GM13976 (cell line): ENCODE results near the gene IGF1R.

Experiments
- DNase-seq: peaks from one replicate; pipeline ENCODE4 v3.0.0; 2012; ENCODE audit warnings: low spot score
- in situ Hi-C: fragments of 300-500 bp; cut with MboI; formaldehyde crosslinking; loops from one replicate; pipeline ENCODE4 v1.12.0; 2022; ENCODE audit warnings: low sequenced_read_pairs, mixed read lengths, inconsistent platforms; ENCODE audit not compliant: unreplicated experiment
- TF ChIP-seq, protein P1 (sequence below): IDR thresholded peaks from 2 replicates; pipeline ENCODE4 v1.5.1; 2012; ENCODE audit warnings: borderline replicate concordance, mild to moderate bottlenecking; ENCODE audit not compliant: insufficient read depth; ENCODE audit errors: extremely low read depth, missing control alignments, control extremely low read depth

The IGF1R gene

DNA sequence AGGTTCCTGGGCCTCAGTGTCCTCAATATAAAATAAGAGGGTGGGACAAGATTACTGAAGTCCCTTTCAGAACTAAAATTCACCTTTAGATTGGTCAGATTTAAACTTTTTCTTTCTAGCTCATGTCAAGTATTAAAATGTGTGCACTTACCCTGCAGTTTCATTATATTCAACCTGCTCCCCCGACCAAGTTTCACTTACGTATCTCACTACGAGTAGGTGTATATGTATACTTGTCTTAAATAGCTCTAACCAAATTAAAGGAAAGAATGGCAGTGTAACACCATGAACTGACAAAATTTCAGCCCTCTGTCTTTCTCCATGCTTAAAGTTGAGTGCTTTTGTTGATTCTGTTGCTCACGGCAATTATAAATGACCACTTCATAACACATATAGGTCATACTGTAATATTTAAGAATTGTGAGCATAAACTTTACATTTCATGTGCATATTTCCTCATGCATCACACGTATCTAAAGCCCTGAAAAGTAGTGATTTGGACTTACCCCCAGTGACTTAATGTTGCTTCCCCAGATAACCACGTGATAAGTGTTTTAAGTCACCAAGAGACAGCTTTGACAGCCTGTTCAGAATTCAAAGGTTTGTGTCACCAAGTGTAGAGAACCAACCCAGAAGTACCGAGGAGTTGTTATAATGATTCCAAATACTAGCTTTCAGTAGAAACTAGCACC, 289.2 kb downstream of the IGF1R start:
- TF ChIP-seq, protein P1, sequence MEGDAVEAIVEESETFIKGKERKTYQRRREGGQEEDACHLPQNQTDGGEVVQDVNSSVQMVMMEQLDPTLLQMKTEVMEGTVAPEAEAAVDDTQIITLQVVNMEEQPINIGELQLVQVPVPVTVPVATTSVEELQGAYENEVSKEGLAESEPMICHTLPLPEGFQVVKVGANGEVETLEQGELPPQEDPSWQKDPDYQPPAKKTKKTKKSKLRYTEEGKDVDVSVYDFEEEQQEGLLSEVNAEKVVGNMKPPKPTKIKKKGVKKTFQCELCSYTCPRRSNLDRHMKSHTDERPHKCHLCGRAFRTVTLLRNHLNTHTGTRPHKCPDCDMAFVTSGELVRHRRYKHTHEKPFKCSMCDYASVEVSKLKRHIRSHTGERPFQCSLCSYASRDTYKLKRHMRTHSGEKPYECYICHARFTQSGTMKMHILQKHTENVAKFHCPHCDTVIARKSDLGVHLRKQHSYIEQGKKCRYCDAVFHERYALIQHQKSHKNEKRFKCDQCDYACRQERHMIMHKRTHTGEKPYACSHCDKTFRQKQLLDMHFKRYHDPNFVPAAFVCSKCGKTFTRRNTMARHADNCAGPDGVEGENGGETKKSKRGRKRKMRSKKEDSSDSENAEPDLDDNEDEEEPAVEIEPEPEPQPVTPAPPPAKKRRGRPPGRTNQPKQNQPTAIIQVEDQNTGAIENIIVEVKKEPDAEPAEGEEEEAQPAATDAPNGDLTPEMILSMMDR: no peak
- in situ Hi-C loops: no loop called here
- peak; percentile 64 for DNase-seq

GRCh38 chr15:98938105-98938417, 289.7 kb downstream of the IGF1R start:
- TF ChIP-seq, protein P1: no peak
- in situ Hi-C loops: no loop called here
- no peak for DNase-seq

DNA sequence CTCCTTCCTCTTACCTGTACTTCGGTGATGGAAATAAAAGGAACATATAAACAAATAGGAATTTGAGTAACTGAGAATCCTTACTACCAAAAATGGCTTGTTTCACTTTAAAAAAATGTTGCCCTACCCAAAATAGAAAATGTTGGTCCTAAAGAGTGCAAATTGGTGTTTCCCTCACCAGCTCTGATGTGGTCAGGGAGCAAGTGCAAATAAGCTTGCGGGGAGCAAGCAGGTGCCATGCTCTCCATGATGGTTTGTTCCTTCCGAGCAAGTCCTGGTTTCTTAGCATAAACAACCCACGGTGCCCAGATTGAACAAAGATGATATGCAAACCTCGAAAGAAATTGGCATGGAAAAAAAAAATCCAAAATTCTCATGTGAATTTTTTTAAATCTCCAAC, 290.5 kb downstream of the IGF1R start:
- DNase-seq: no peak
- in situ Hi-C loops: no loop called here
- TF ChIP-seq, protein P1: no peak

DNA sequence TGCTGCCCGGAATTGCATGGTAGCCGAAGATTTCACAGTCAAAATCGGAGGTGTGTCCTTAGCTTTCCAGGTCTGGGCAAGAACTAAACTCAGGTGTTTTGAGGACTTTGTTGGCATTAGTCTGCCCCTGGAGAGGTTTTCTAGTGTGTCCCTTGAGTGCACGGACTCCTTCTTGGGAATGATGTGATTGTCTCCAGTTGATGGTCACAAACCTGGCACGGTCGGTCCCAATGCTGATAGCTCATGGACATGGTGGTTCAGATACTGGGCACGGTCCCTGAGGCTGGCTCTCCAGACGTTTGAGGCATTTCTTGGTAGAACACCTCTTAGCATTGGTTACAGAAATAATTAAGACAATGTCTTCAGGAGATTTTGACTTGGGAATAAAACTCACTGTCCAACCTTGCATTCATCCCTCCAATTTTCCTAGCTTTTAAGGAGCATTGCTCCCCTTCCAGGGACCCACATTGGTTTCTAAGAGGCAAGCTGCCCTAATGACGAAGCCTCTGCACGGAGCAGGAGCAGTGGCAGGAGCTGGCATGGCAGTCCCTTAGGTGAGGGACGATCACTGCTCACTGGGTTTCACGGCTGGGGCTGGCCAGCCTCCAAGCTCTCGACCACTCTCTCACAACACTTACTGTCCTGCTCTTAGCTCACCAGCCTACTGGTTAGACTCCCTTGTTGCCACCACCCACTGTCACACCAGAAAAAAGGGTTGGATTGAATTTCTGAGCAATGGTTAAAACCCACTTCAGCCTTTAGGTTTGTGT, 291.2 kb downstream of the IGF1R start:
- in situ Hi-C loops: no loop called here
- no peak for DNase-seq

DNA sequence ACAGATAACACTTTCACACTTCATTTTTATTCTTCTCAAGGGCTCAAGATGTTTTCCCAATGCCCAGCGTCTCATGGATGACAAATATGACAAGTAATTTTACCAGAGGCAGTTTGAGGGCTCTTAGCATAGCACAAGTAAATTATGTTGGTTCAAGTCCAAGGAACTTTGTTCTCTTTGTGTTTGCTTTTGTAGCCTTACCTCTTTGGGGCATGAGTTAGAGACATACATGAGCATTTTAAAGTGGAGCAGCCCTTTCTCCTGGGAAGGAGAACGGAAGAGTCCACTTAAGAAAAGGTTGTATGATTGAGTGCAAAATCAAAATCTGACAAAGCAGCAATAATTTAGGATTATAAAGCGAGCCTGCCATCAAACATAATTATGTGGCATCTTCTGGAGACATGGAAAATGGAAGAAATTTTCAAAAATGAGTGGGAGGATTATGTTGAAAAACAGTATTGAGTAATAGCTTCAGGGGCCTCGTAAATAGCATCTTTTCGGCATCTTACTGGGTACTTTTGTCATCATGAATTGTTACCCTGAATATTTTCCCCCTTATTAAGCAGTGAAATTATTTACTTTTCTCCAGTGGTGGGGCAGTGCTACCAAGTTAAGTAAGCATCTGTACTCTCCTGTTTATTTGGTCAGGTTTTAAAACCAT, 293.4 kb downstream of the IGF1R start:
- no peak for DNase-seq
- in situ Hi-C loops: no loop called here
- TF ChIP-seq, protein P1: no peak

More for the DNA sequence above, 291.2 kb downstream of the IGF1R start:
- TF ChIP-seq, protein P1: no peak

DNA sequence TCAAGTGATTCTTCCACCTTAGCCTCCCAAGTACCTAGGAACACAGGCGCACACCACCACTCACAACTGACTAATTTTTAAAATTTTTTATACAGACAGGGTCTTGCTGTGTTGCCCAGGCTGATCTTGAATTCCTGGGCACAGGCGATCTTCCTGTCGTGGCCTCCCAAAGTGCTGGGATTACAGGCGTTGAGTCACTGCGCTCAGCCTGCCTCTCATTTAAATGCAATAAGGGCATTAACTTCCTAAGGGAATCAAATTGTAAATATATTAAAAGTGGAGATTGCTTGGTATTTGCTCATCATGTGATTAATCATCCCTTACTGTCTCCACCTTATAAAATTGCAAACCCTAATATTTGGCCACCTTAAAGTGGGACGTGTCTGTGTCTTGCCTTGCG, 294.1 kb downstream of the IGF1R start:
- in situ Hi-C loops: no loop called here
- DNase-seq: no peak
- TF ChIP-seq, protein P1: no peak
